GM19025 (cell line): Measurements from ENCODE around the gene CSMD2.

Experiments
- ATAC-seq: cut with Tn5 transposase; IDR thresholded peaks from one replicate; pipeline ENCODE4 v1.9.1; 2021; ENCODE audit warnings: mild to moderate bottlenecking, low read depth, moderate library complexity; ENCODE audit not compliant: unreplicated experiment

Gene CSMD2

GRCh38 chr1:33828059-33828458, 337.0 kb downstream of the CSMD2 start:
- no peak for ATAC-seq

GRCh38 chr1:33826711-33827110, 338.3 kb downstream of the CSMD2 start:
- ATAC-seq: no peak

DNA sequence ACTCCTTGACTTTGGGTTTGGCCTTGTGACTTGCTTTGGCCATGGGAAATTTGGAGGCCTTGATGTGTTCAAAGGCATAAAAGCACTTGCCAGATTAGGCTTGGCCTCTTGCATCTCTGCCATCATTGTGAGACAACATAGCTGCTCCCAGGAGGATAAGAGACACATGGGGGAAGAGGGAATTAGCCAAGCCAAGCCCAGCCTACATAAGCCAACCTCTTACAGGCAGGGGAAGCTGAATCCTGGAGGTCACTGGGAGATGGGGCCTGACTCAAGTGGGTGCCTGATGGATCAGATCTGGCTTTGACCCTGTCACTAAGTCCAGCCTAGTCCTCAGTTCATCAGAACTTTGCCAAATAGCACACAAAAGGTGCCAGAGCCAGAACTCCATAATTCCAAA, 338.7 kb downstream of the CSMD2 start:
- no peak for ATAC-seq

DNA sequence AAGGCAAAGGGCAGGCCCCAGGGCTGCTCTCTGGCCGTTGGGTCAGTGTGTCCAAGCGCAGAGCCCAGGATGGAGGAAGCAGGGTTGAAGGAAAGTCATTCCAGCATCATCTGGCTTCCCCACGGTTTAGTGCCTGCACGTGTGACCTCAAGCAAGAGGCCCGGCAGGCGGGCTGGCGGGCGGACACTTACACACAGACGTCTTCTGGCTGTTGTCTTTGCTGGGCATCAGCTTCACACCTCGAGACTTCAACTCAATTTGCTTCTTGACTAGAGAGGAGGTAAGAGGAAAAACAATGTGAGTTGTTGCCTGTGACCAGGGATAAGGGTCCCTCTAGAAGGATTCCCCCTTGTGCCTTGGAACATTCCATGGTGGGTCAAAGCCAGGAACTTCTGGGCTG, 339.5 kb downstream of the CSMD2 start:
- no peak for ATAC-seq

DNA sequence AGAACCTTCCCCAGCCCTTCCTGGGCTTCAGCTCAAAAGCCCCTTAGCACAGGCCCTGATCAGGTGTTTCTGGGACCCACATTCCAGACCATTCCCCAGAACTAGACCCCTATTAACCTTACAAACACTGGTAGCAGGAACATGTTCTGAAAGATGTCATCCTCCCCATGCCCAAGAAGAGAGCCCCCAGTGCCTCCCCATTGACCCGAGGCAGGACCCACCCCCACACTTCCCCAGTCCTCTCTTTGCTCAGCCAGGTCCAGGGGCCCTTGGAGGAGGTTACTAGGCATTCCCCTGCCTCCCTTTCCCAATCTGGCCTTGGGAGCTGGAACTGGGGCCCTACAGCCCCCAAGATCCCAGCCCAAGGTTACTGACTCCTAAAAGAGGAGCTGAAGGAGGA, 340.1 kb downstream of the CSMD2 start:
- no peak for ATAC-seq

- no peak for ATAC-seq
Observed at GRCh38 chr1:33824321-33824720, 340.7 kb downstream of the CSMD2 start.

DNA sequence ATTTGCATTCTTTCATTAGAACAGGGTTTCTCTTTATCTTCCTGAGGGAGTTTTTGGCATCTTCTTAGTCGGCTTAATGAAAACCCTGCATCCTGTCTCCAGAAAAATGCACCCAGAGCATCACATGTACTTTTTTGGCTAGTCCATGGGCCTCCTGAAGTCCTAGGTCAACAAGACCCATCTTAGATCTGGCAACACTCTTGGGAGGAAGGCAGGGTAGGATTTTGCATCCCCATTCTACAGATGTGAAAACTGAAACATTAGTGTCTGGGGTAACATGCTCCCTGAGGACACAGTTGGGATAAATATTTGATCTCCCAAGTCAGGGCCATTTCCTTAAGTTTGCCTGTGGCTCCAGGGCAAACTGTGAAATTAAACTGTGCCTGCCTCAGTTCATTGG, 341.2 kb downstream of the CSMD2 start:
- no peak for ATAC-seq

DNA sequence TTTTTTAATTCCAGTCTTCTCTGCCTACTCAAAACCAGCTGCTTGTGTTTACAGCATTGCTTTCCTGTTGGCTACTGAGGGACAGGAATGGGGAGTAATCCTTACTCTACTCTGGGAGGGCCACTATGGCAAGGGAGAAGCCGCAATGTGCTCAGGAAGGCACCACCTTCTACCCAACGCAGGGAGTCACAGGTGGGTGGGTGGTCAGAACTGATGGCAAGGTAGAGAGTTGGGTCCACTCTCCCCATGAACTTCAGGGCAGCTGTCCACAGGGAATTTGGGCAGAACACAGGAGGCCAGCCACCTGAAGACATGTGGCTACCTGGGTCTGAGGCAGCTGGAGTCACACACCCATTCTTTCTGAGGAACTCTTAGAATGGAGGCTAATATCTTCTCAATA, 341.6 kb downstream of the CSMD2 start:
- no peak for ATAC-seq

- ATAC-seq: no peak
Observed at GRCh38 chr1:33822396-33822795, 342.6 kb downstream of the CSMD2 start.

DNA sequence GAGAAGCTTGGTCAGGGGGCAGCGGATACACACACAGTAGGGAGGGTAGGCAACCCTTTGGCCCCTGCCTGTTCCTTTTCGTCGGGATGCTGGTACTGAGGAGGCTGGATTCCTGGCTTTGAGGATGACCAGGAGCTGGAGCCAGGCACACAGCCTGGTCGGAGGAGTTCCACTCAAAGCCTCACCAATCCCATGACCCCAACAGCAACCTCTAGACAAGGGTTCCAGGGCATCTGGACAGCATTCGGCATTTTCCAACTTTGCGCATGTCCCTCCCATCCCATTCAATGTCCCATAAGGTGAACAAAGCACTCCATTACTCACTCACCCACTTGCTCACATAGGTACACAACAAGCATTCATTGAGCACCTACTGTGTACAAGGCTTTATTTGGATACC, 343.7 kb downstream of the CSMD2 start:
- no peak for ATAC-seq

DNA sequence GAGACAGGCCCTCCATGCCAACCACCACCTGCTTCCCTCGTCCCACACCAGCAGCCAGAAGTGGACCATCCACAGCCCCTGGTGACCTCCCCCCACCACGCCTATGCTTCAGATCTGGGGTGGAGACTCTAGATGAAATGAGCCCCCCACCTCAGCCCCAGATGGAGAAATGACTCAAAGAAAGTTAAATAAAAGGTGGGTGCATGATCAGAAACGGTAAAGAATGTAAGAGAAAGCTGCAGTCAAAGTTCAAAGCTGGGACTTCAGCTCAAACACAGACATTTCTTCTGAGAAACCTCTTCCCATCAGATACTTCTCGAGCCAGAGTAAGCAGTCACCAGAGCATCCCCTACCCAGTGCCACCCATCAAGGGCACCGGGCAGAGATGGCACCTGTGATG, 344.2 kb downstream of the CSMD2 start:
- no peak for ATAC-seq

GRCh38 chr1:33819913-33820311, 345.1 kb downstream of the CSMD2 start:
- no peak for ATAC-seq

DNA sequence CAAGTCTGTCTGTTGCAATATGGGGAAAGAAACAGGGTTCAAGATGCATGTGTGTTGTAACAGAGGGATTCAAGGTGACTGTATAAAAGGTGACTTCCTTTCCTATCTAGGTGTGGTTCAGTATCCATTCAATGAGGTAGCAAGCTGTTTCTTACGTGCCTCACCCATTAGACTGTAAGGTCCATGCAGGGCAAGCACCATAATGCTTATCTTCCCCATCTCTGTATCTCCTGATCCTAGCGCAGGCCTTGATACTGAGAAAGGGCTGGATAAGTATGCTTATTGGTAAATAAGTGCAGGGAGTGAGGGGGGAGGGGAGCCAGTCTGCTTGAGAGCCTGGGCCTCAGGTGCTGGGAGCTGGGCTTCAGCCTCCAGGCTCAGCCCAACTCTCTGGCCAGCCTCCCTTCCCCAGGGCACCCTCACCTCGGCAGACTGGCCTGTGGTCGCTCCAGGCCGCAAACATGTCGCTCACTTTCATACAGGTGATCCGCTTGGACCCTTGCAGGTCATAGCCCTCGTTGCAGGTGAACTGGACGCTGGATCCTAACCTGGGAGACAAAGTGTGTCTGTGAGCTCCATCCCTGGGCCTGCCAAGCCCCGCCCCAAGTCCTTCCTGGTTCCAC, 345.6 kb downstream of the CSMD2 start:
- no peak for ATAC-seq

GRCh38 chr1:33818071-33818470, 347.0 kb downstream of the CSMD2 start:
- ATAC-seq: no peak

- ATAC-seq: no peak
Observed at GRCh38 chr1:33815061-33815460, 350.0 kb downstream of the CSMD2 start.

- ATAC-seq: no peak
Observed at GRCh38 chr1:33814166-33814565, 350.9 kb downstream of the CSMD2 start.

GRCh38 chr1:33810571-33810970, 354.5 kb downstream of the CSMD2 start:
- no peak for ATAC-seq

- ATAC-seq: no peak
Observed at GRCh38 chr1:33805988-33806387, 359.0 kb downstream of the CSMD2 start.

DNA sequence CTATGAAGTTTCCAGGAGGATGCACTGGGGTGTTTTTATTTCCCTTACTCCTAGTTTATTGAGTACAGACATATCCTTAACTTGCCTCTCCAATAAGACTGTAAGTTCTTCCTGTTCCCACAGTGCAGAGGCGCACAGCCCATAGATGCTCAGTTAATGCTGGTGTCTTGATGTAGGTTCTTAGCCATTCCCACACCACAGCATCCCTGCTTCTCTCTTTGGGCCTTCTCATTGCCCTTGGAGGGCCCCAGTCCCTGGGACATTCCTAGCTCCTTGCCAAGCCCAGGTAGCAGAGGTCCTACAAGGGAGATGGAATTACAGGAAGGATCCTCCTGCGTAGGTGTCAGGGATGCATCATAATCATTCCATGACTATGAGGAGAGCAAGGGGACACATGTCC, 362.8 kb downstream of the CSMD2 start:
- no peak for ATAC-seq

DNA sequence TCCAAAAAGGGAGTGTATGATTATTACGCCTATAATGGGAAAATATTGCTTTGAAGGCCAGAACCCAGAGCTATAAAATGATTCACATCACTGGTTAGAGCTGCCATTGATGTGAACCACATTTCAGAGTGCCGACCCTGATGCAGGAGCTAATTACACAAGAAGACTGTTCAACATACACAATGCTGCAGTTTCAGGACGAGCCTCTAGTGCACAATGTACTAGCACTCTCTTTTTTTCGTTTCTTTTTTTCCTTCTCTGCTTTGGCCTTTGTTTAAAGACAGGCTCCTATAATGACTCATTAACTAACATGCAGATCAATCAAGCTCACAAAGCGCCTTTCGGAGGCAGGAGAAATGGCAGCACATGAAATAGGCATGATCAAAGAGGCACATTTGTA, 367.2 kb downstream of the CSMD2 start:
- ATAC-seq: no peak

- no peak for ATAC-seq
Observed at GRCh38 chr1:33792651-33793050, 372.4 kb downstream of the CSMD2 start.

GRCh38 chr1:33792216-33792615, 372.8 kb downstream of the CSMD2 start:
- ATAC-seq: no peak

DNA sequence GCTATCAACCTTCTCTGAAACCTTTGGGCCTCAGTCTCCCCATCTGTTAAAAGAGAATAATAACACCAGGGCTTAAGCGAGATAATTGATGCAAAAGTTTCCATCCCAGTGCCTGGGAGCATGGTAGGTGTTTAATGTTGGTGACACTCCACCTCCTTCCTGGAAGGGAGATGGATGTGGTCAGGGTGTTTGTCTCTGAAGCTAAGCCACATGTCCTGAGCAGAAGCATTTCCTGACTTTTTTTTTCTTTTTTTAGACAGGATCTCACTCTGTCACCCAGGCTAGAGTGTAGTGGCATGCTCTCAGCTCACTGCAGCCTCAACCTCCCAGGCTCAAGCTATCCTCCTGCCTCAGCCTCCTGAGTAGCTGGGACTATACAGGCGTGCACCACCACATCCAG, 373.8 kb downstream of the CSMD2 start:
- ATAC-seq: no peak
